Measurements from ENCODE around the gene BDH1. TPM values are rescaled to one million over a fixed set of nuclear protein-coding genes. Genes with fewer than 3 reads are reported as not detected.

BDH1 gene
- total RNA-seq, 1 donor from 2014 or later: 18.3 TPM

DNA sequence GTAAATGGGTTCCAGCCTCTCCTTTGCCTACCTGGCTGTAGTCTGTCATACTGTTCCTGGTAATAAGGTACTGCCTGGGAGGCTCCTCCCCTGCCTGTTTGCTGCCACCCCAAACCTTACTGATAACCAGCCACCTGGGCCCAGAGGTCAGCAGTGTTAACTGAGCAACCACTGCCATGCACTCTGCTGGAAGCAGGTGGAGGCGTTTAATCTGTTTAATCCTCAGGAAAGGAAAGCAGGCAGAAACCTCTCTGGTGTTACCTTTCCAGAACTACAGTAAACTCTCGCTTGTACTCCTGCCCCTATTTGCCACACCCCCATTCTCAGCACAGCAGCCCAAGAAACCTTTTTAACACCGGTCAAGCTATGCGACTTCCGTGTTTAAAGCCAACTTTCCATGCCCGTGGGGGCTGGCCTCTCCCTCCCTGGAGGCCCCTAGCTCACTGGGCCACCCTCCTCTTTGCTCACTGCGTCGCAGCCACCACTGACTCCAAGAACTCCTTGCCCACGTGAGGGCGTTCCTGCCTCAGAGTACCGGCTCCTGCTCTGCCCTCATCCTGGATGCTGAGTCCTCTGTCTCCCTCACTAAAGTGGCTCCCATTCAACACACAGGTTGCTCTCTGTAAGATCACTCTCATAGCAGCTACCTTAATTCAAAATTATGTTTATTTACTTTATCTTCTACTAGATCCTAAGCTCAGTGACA, 8.3 kb downstream of the BDH1 start:
- no peak for DNase-seq

DNA sequence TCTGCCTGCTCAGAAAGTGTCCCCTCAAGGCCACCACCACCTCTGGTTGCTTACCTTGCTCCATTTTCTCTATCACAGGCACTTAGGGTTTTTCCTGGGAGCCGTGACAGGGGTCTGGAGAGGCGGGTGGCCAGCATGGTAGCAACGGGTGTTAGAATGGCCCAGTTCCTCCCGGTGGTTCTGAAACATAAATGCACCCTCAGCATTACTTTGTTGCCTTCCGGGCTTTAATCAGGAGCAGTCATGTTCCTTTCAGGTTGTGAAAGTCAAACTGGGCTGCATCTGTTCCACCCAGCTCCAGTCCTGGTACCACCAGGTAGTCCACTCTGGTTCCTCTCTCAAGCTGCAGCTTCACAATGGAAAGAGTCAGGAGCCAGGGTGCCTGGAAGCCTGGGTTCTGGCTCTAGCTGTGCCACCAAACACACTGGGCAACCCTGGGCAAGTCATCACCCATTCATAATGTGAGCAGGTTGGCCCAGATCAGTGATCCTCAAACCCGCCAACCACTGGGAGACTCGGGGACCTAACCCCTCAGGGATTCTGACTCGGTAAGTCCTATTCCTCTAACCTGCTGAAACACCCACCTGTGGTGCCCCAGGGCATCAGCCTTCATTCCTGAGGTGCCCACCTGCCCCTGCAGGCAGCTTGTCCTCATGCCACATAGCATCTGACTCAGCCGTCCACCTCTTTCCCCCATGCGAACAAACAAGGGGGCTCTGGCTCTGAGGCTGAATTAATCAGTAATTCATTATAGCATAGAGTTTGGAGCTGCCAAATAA, 9.3 kb downstream of the BDH1 start:
- DNase-seq: no peak

DNA sequence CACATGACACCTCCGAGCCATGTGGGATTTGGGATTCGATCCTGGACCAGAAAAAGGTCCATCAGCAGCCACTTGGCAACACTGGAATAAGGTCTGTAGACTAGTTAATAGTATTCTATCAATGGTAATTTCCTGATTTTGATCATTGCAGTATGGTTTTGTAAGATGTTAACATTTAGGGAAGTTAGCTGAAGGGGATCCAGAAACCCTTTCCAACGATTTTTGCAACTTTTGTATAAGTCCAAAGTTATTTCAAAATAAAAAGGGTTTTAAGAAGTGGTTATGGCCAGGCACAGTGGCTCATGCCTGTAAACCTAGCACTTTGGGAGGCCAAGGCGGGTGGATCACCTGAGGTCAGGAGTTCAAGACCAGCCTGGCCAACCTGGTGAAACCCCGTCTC, 10.2 kb downstream of the BDH1 start:
- DNase-seq: no peak

DNA sequence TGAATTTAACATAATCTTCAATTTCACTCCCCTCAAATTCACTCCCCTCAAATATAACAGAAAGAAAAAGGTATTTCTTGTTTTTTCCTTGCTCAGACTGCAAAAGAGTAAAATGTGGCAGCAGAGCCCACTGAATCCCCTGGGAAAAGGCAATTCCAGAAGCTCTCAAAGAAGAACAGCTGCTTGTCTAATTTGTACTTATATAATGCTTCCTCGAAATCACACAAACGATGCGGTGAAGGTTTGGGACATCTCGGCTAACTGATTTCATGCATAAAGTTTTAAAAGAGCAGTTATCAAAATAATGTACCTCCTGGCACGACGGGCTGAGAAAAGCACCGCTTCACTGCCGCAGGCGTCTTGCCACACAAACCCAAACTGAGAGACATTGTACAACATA, 10.7 kb downstream of the BDH1 start:
- DNase-seq: peak; percentile 62

DNA sequence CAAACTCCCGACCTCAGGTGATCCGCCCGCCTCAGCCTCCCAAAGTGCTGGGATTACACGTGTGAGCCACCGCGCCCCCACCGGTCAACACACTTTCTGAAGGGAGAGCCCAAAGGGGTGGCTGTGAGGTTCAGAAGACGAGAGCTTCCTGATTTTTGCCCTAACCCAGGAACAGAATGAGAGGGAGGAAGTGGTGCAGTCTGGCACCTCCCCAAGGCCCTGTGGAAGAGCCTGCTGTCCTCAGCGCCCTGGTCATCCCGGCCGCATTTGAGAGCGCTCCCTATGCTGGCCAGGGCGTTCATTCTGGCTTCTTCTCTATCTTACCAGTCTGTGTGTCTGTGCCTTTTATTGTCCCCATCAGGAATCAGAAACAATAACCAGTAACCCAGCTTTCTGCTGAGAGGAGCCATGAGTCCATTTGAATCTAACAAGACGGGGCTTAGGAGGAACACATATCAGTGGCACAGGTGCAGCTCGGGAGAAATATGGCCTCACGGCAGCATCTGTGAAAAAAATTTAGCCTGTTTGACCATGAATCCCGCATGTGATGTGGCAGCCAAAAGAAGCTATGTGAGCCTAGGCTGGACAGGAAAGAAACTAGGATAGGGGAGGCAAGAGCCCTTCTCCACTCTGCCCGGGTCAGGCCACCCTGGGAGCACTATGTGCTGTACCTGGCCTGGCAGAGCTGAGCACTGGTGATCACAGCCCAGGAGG, 12.9 kb downstream of the BDH1 start:
- no peak for DNase-seq

DNA sequence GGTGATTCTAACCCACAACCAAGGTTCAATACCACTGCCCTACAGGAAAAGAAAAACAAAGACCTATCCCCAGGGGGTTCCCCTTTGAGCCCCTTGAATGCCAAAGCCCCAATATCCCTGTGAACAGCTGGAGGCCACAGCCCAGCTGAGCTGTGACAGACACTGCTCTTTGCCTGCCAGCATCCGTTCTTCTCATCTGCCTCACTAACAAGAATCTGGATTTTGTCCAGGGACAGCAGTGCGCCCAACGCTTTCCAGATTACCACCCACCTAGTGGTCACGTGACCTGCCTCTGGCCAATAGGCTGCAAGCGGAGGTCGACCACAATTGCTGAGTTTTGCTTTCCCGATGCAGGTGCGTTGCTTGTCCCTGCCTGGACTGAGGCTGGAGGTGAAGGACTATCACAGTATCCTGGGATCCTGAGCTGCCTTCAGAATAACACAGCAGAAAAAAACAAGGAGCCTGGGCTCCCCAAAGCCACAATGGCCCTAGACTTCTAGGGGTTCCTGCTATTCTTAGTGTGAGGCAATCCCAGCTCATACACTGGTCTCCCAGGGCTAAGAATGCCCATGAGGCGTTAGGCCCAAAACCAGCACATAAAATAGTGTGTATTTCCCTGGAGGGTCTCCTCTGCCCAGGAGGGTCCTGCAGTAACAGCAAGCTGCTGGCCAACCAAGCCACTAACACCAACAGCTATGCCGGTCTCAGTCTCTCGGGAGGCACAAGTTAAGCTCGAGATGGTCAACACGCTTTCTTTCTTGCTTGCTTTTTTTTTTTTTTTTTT, 13.8 kb downstream of the BDH1 start:
- DNase-seq: peak; percentile 92

DNA sequence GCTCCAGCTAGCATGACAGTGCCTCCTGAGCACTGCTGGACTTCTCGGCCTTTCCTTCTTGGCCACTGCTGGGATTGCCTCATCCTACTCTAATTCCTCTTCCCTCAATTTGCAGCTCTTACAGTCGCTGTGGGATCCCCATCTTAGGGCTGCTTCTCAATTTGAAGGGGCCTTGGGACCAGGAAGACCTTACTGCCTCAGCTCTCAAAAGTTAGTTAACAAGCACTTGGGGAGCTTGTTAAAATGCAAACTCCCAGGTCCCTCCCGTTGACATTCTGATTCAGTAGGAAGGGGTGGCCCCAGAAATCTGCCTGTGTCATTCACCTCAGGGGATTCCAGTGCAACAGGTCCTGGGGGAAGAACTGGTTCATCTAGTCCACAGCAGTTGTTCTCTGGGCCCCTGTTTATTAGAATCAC, 14.8 kb downstream of the BDH1 start:
- DNase-seq: no peak

DNA sequence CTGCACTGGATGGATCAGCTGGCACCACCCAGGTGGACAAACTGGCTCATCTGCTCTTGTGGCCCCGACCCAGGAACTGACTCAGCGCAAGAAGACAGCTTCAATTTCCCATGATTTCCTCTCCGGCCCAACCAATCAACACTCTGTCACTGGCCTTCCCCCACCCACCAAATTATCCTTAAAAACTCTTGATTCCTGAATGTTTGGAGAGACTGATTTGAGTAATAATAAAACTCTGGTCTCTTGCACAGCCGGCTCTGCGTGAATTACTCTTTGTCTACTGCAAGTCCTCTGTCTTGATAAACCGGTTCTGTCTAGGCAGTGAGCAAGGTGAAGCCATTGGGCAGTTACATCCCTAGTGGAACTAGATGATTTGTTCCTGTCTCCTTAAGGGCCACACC, 16.1 kb downstream of the BDH1 start:
- peak; percentile 58 for DNase-seq

DNA sequence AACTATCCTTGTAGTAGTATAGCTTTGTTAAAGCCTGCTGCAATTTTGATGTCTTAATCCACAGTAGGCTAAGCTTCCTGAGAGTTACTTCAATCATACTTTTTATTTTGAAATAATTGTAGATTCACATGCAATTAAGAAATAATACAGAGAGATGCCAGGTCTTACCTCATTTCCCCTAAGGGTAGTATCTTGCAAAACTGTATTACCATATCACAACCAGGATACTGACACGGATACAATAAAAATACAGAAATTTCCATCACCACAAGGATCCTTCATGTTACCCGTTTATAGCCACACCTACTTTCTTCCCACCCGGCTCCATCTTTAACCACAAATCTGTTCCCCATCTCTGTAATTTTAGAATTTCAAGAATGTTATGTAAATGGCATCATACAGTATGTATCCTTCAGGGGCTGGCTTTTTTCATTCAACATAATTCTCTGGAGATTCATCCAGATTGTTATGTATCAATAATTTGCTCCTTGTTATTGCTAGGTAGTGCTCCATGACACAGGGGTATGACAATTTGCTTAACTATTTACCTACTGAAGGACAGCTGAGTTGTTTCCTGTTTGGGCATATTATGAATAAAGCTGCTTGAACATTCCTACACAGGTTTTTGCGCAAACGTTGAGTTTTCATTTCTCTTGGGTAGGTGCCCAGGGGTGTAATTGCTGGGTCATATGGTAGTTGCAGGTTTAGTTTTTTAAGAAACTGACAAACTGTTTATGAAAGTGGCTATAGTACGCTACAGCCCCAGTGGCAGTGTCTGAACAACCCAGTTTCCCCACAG, 21.6 kb downstream of the BDH1 start:
- no peak for DNase-seq

DNA sequence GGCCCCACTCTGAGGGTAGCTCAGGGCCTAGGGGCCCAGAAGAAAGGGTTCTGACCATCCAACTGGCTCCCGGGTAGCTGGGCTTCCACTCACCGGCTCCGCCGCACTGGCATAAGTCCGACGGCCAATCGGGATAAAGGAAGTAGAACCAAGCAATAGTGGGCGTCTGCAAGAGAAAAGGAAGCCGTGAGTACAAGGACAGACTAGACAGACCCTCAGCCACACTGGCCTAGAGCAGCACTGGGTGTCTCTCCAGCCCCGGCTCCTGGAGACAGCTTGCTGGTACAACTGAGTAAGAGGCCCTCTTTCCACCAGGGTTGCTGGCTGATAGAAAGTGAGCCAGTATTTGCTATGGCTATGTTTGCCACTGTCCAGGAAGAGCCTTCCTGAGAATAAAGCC, 22.4 kb downstream of the BDH1 start:
- DNase-seq: no peak

DNA sequence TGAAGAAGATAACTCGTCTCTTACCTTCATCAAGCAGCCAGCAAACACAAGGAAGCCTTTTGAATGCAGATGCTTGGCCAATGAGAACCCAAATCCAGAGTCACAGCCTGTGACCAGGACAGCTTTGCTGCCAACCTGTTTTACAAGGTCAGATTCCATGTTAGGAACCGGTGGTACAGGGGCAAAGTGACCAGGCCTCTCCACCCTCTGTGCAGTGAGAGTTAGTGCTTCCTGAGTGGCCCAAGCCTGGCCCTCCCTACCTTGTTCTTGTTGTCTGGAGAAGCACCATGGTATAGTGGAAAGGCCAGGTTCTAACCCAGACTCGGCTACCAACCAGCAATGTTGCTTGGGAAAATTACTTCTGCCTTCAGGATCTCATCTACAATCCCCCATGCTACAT, 23.4 kb downstream of the BDH1 start:
- no peak for DNase-seq

DNA sequence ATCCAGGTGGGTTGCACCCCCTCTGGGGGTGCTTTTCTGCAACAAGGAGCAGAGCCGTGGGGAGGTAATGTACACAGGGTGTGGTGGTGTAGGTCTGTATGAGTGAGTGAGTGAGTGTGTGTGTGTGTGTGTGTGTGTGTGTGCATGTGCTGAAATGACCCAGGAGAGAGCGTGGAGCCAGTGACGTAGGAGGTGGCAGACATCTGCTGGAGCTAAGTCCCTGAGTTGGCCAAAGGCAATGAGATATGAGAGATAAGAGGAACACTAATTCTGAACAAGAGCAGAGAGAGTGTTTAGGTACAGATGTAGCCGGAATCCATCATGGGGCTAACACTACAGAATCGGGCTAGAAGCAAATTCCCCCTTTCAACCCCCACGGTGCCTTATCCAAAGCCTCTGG, 27.6 kb downstream of the BDH1 start:
- DNase-seq: no peak

DNA sequence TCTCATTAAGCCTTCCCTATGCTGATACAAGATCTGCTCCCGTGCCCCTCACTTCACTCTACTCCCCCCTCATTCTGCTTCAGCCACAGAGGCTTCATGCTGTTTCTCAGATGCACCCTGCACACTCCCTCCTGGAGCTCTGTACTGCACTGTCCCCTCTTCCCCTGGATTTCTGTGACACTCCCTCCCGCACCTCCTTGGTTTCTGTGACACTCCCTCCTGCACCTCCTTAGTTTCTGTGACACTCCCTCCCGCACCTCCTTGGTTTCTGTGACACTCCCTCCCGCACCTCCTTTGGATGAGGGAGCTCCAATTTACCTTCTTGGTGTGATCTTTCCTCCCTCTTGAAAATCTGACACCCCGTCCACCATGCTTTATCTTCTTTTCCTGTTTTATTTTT, 28.2 kb downstream of the BDH1 start:
- no peak for DNase-seq

DNA sequence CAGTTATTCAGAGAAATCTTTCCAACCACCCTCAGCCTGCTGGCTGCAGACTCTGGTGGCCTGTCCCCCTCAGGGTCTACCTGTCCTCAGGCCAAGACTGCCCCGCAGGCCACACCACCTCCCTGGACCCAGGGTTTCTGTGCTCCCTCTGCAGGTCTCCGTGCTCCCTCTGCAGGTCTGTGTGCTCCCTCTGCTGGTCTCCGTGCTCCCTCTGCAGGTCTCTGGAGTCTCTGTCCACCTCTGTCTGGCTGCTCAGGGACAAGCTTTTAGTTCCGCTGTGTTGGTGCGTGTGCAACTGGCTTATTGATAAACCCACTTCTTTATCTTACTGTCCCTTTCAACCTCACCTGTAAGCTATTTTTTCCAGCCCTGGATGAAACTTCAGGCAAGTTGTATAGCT, 30.1 kb downstream of the BDH1 start:
- no peak for DNase-seq

DNA sequence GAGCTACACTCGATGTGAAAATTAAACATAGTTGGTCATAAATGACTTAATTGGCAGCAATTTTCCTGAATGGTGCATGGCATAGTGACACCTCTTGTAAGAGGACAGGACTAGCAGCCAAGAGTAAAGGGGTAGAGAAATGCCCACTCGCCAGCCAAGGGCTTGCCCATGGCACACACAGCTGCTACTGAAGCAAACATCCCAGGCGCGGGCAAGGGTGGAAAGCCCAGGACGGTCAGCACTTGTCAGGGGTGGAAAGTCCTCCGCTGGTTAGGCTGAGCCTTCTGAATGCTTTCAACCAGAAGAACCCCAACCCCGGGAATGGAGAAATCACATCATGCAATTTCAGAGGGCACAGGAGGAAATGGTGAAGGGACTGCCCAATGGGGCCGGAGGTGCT, 31.6 kb downstream of the BDH1 start:
- no peak for DNase-seq

DNA sequence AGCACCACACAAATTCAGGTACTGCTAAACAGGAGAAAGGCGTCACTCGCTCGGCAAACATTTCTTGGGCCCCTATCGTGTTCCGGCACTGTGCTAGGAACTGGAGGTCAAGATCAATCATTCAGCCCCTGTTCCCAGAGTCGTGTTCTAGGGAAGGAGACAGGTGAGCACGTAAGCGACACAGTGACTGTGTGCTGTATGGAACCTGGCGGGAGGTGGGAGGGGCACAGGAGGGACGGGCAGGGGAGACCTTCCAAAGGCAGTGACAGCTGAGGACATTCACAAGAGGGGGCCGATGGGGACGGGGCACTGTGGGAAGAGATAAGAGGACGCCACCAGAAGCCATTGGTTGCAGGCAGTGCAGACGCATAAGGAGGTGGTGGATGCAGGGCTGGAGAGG, 32.2 kb downstream of the BDH1 start:
- DNase-seq: no peak

DNA sequence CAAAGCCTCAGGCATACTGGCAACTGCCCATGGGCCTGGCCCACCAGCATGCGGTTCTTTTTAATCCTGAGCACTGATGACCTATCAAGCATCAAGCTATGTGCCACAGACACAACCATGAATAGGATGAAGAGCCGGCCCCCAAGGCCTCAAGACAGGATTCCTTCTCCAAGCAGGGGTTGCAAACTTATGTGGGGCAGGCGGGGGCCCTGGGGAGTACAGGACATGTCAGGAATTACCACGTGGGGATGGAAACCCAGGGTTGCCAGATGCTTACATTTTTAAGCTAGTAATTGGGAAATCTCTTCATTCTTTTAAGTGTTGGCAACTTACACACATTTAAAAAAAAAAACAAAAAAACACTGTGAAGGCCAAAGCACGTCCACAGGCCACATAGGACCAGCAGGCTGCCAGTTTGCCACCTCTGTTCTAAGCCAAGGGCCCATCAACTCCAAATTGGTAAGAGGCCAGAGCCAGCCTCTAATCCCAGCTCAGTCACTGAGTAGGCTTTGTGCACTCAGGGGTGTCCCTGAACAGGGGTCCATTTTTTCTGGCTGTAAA, 32.8 kb downstream of the BDH1 start:
- no peak for DNase-seq

DNA sequence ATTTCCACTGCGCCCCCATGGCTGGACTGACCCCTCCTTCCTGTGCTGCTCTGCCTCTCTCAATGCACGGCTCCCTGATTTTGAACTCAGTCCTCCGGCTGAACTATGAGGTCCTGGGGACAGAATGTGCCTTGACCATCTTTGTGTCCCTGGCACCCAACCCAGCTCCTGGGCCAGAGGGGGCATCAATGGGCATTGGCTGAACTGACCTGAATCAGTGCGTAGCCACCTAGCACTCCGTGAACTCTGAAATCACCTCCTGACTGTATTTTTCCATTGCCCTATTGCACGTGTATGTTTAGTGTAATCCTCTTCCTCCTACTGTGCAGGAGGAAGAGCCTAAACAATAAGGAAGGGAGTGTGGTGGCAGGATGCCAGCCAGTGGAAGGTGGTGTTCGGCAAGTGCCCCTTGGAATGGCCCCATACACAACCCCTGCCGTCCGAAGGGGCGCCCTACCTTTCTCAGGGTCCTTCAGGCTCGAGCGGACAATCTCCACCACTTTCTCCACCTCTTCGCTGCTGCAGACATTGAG, 33.5 kb downstream of the BDH1 start:
- DNase-seq: no peak

DNA sequence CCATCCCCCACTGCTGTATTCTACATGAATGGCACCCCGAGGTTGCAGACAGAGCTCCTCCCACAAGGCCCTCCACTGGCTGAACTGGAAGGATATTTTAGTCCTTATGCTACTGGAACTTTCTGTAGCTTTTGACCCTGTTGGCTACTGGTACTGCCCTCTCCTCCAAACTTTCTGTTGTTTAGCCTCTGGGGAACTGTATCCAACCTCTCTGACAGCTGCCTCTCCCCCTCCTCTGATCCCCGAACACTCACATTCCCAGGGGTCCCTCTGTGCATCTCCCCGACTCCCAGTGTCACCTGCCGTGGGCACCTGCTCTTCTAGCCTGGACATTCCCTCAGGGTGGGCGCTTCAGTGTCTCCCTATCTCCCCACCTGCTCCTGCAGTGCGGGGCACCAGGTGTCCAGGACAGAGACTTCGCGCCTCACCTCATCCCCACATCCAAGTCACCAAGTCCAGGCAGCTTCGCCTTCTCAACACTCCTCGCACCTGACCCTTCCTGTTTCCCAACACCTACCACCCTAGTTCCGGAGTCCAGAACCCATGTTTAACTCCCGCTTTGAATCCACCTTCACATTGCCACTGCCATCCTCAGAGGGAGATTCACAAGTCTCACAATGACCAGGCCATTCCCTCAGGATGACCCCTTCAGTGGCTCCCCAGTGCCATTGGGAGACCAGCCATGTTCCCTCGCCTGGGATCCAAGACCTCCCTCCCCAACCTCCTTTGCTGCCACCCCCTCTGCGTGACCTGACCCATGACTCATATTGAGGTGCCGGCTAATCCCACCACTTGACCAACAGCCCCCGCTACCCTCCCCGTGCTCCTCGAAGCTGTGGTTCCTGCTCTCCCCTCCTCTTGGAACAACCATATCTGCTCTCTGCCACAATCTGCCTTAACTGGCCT, 34.2 kb downstream of the BDH1 start:
- no peak for DNase-seq
